RKO (cell line): Measurements from ENCODE around the gene TSC22D2.
"Not testable (repeated sequence)": the region's sequence is repeated elsewhere in the genome, so short reads cannot be mapped to it uniquely, and the experiment has no call there.

Experiments used
- DNase-seq: peaks from one replicate; pipeline ENCODE4 v3.0.0-alpha.2; 2016; ENCODE audit warnings: low spot score

The TSC22D2 gene

DNA sequence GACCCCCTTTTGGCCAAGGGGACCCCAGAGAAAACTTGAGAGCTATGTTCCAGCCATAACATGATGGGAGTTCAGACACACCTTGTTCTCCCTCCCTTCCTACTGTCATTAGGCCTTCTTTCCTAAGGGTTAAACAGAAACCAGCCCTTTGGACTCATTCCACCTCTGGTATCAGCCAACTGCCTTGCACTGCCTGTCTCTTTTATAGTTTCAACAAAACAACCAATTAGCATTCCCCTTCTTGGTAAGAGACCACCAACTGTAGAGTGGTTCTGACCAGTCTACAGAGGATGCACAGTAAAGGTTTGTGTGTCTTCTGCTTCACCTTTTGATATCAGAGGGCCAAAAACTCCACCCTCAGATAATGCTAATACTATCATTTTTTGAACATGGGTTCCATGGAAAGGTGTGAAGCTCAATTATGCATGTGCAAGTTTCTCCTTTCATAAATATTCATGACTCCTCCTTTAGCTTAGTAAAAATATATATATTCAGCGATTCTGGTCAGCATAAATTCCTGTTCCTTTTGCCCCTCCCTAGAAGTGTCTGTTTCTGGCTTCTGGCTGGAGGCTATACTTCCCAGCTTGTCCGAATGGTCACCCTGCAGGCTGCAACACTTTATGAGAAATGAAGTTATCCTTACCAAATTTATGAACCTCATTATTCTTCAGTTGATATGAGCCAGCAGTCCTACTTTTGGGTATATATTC, 82.3 kb downstream of the TSC22D2 start:
- DNase-seq, result no peak

DNA sequence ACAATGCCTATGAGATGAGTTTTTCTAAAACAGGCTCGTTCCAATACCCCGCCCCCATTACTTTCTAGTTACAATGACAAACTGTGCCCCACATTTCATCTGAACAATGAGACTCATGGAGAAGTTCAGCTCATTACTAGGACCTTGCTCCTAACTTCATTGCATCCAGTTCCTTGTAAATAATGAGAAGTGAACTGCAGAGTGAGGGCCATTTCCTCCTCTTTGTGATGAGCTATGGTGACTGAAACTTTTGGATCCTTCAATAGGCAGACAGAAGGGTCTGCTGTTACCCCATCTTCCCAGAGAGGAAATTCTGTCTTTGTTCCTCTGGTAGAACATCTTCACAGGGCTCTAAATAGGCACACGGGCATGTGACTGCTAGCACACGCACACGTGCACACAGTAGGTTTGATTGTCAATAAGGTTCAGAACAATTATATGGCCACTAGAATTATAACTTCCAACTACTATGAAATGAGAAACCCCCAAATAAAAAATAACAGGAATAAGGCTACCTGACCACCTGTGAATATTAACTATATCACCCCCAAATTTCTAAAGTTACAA, 86.4 kb downstream of the TSC22D2 start:
- DNase-seq, result no peak

- DNase-seq, result no peak
Measured at GRCh38 chr3:150495149-150495548, 87.1 kb downstream of the TSC22D2 start.

DNA sequence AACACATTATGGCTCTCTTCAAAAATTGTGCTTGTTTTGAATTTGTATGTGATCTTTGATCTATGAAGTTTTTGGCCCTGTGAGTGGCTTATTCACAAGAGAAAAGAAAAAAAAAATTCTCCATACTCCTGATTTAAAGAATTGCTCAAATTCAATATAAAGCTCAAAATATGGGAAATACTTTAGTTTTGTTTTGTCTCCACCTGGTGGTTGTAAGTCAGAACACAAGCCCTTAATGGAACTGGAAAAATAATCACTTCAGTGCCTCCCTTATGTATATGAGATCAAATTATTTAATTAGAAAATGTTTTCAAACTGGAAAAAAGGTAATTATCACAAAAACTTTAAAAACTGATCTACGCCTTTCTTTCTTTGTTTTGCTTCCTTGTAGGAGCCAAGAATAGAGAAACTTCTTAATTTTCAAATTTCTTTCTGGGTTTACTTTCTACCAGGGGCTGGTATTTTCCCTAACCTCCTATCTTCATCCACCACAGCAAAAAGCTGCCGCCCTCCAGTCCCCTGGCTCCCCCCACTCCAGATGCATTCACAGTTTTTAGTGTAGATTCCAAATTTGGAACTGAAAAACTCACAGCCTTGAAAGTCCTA, 87.6 kb downstream of the TSC22D2 start:
- DNase-seq, result peak; percentile 65

GRCh38 chr3:150497956-150498355, 89.9 kb downstream of the TSC22D2 start:
- peak; percentile 54 for DNase-seq

DNA sequence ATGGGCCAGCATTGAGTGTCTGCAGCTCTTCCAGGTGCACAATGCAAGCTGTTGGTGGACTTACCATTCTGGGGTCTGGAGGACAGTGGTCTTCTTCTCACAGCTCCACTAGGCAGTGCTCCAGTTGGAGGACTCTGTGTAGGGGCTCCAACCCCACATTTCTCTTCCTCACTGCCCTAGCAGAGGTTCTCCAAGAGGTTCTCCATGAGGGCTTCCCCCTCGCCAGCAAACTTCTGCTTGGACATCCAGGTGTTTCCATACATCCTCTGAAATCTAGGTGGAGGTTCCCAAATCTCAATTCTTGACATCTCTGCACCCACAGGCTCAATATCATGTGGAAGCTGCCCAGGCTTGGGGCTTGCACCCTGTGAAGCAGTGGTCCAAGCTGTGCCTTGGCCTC, 92.9 kb downstream of the TSC22D2 start:
- not testable (repeated sequence) for DNase-seq

GRCh38 chr3:150503402-150504099, 95.5 kb downstream of the TSC22D2 start:
- DNase-seq, result no peak

DNA sequence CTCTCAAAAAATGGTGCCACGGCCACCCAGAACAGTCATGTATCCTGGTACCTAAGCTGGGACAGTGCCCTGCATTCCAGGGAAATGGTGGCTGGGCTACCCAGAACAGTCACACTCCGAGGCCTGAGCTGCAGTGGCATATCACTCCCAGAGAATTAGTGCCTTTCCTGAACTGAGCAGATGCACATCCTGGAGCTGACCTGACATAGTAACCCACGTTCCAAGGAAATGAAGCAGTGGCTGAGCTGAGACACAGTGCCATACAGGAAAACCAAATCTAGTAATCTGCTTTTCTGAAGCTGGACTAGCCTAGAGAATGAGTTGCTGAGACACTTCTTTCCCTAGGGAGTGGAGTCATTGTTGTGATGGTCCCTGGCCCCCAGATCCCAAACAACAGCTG, 96.4 kb downstream of the TSC22D2 start:
- no peak for DNase-seq

DNA sequence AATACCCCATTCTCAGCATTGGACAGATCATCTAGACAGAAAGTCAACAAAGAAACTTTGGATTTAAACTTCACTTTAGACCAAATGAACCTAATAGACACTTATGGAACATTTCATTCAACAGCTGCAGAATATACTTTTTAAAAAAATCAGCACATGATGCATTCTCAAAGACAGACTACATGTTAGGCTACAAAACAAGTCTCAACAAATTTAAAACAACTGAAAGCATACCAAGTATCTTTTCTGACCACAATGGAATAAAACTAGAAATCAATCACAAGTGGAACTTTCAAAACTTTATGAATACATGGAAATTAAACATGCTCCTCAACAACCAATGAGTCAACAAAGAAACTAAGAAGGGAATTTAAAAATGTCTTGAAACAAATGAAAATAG, 100.3 kb downstream of the TSC22D2 start:
- no peak for DNase-seq

DNA sequence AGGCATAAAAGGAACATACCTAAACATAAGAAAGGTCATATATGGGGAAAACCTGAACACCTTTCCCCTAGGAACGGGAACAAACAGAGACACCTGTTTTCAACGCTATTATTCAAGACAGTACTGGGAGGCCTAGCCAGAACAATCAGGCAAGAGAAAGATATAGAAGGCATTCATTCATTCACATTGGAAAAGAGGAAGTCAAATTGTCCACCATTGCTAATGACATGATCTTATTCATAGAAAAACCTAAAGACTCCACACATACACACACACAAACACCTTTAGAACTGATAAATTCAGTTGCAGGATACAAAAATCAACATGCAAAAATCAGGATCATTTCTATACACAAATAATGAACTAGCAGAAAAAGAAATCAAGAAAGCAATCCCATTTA, 101.7 kb downstream of the TSC22D2 start:
- no peak for DNase-seq

GRCh38 chr3:150511122-150511821, 103.2 kb downstream of the TSC22D2 start:
- DNase-seq, result no peak

GRCh38 chr3:150515210-150515609, 107.1 kb downstream of the TSC22D2 start:
- DNase-seq, result peak; percentile 22
